ENCODE results near the gene ADAMTSL2.

GRCh38 chr9:133582501-133583045 is 48.1 kb downstream of the ADAMTSL2 start:
- no peak for TF ChIP-seq CTCF (IDR thresholded peaks at IDR 0.05; ENCODE audit: poor library complexity)
- no peak for TF ChIP-seq EZH2phosphoT487 (IDR thresholded peaks at IDR 0.05; ENCODE audit: low read depth, severe bottlenecking, unreplicated experiment)

Measured in hepatocyte (in vitro differentiated cells).